22Rv1 (cell line): ENCODE data around the gene DGKB.

Source experiments
- CTCF ChIP-seq: fragments of 450-650 bp; IDR thresholded peaks from 2 replicates; pipeline ENCODE4 v1.5.1; 2017; ENCODE audit warnings: mild to moderate bottlenecking
- ZFX ChIP-seq: fragments of 450-650 bp; IDR thresholded peaks from 2 replicates; pipeline ENCODE4 v1.6.1; 2017; ENCODE audit warnings: antibody characterized with exemption, borderline replicate concordance

DNA sequence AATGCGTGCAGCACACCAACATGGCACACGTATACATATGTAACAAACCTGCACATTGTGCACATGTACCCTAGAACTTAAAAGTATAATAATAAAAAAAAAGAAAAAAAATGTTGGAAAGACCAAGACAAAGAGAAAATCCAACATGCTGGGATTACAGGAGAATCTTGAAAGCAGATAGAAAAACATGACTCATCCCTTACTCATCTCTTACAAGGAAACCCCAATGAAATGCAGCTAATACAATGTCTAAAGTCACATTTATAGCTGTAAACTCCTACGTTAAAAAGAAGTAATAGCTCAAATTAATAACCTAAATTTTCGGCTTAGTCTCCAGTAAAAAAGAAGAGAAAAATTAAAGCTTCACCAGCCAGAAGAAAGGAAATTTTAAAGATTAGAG lies 47.5 kb upstream of the DGKB start:
- TF ChIP-seq CTCF = no peak
- TF ChIP-seq ZFX = no peak
